ENCODE data around the gene CLCN4. TPM values are rescaled to one million over a fixed set of nuclear protein-coding genes. Genes with fewer than 3 reads are reported as not detected.

Gene CLCN4
- total RNA-seq, 1 experiment from 2014 or later = 6.9 TPM

DNA sequence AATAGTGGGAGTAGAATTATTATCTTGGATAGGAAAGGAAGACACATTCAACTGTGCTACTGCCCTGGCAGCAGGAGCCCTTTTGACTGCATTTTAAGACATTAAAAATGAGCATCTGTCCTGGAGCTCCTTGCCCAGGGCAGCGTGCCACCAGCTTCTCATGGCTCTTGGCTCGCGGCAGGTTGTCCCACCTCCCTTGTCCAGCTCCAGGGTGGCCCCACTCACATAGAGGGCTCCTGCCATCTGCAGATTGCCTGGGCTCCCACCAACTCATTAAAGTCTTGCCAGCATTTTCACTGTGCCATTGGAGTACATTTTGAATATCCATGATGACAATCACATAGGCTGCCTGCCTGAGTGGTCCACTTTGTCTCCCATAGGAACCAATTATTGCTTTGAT lies 27.0 kb downstream of the CLCN4 start:
- Histone ChIP-seq H3K79me1 (ENCODE audit: insufficient read depth, low read depth, low read length, poor library complexity, severe bottlenecking) (no peaks in the 10 kb centered on the region), H4K20me1 (ENCODE audit: control insufficient read depth, insufficient read depth, insufficient read length) (no peaks in the 10 kb centered on the region), H2AFZ (ENCODE audit: low read length) (no peak overlapping the region), H4K91ac (ENCODE audit: insufficient read length, low read depth, low read length) (no peak overlapping the region), H3K9ac (ENCODE audit: extremely low read depth, insufficient read length, low read length) (no peak overlapping the region), H3K23ac (ENCODE audit: insufficient read length, low read depth, low read length) (no peak overlapping the region), H2BK12ac (ENCODE audit: insufficient read length, low read depth, low read length) (no peak overlapping the region), H3K4ac (ENCODE audit: low read depth, low read length) (no peak overlapping the region), H3K23me2 (ENCODE audit: insufficient read length, low read depth, low read length, poor library complexity, severe bottlenecking) (no peaks in the 10 kb centered on the region), H3K79me2 (ENCODE audit: insufficient read depth, low read length) (no peaks in the 10 kb centered on the region), H2AK5ac (ENCODE audit: insufficient read length, low read length) (no peak overlapping the region), H3K56ac (ENCODE audit: insufficient read length, low read depth, low read length) (no peak overlapping the region), H3K18ac (ENCODE audit: insufficient read length, low read depth, low read length) (no peak overlapping the region), H3T11ph (ENCODE audit: low read length) (no peak overlapping the region), H3K9me3 (ENCODE audit: control insufficient read depth, low read depth, low read length) (peaks cover 7% of the 10 kb centered on the region), H3K4me1 (ENCODE audit: insufficient read depth, low read length) (no peaks in the 10 kb centered on the region), H3K27ac (ENCODE audit: insufficient read length, low read depth, low read length) (no peak overlapping the region), H4K8ac (replicated peaks; ENCODE audit: insufficient read length, low read depth, low read length) (no peak overlapping the region), H4K5ac (ENCODE audit: insufficient read length, low read depth, low read length) (no peak overlapping the region), H2BK15ac (ENCODE audit: low read depth, low read length) (no peak overlapping the region), H3K14ac (ENCODE audit: insufficient read depth, low read length) (no peak overlapping the region), H3K27me3 (ENCODE audit: insufficient read depth, low read length) (no peaks in the 10 kb centered on the region), H2BK120ac (ENCODE audit: low read depth, low read length, poor library complexity, severe bottlenecking) (no peak overlapping the region), H3K4me2 (ENCODE audit: insufficient read depth, insufficient read length, low read length) (no peak overlapping the region), H2BK20ac (ENCODE audit: low read depth, low read length, poor library complexity, severe bottlenecking) (no peak overlapping the region), H2BK5ac (ENCODE audit: insufficient read length, low read length) (no peak overlapping the region)
- WGBS (ENCODE audit: extremely low coverage, insufficient read length, low lambda C conversion rate) = no CpG with 5 or more reads among the region's 3 CpGs
- Mint-ChIP-seq H3K9me3 (peaks cover 53 to 60% of the 10 kb centered on the region in 2 experiments), H3K27ac (no peak overlapping the region), H3K4me1 (peaks cover 0 to 5% of the 10 kb centered on the region in 2 experiments; a peak in 2 of 4 replicates), H3K36me3 (ENCODE audit: insufficient read depth in 1 of 3, low read depth in 3 of 3) (peaks cover 5 to 21% (median 11%) of the 10 kb centered on the region in 3 experiments; a peak in 5 of 7 replicates), H3K4me3 (no peak overlapping the region), H3K27me3 (ENCODE audit: low read depth) (no peaks in the 10 kb centered on the region; the same call in none of the 2 replicates)
- TF ChIP-seq, protein P1, sequence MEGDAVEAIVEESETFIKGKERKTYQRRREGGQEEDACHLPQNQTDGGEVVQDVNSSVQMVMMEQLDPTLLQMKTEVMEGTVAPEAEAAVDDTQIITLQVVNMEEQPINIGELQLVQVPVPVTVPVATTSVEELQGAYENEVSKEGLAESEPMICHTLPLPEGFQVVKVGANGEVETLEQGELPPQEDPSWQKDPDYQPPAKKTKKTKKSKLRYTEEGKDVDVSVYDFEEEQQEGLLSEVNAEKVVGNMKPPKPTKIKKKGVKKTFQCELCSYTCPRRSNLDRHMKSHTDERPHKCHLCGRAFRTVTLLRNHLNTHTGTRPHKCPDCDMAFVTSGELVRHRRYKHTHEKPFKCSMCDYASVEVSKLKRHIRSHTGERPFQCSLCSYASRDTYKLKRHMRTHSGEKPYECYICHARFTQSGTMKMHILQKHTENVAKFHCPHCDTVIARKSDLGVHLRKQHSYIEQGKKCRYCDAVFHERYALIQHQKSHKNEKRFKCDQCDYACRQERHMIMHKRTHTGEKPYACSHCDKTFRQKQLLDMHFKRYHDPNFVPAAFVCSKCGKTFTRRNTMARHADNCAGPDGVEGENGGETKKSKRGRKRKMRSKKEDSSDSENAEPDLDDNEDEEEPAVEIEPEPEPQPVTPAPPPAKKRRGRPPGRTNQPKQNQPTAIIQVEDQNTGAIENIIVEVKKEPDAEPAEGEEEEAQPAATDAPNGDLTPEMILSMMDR (conservative IDR thresholded peaks at IDR 0.05) = no peak
- DNase-seq = no peak
